ENCODE data around the gene GARS1. TPM values are rescaled to one million over a fixed set of nuclear protein-coding genes. Genes with fewer than 3 reads are reported as not detected.

GARS1 gene
- total RNA-seq, 1 experiment from 2014 or later, result 150 TPM

DNA sequence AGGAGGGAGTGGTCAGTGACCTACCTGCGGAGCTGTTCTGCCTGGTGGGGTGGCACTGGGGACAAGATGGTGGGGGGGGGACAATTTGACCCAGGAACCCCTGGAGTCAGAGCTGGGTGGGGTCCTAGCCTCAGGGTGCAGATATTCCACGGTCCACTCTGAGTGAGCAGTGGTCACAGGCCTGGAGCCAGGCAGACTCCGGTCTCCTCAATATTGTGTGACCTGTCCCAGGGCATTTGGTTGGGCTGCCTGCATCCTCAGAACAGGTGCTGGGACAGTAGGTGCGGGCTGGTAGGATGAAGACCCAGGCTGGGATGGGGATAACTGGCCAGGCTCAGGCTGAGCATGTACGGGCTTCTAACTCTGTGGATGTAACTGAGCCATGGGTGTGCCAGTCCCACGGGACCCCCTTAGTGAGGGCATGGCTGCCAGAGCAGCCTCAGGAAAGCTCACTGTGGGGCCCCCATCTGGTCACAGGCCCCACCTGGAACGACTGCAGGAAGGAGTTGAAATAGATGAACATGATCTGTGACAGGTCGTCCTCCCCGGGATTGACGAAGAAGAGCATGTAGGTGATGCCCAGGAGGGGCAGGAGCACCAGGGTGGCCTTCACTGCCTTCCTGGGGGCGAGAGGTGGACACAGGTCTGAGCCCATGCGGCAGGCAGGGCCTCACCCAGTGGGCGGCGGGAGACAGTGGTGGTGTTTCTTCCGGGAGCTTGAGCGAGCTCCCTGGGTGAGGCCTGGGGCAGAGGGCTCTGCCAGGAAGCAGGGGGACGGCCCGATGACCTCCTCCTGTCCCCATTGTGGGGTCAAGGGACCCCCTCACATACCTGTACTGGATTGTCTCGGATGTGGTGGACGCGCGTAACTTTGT lies 60.7 kb downstream of the GARS1 start:
- DNase-seq (ENCODE audit: low read depth), result no peak

DNA sequence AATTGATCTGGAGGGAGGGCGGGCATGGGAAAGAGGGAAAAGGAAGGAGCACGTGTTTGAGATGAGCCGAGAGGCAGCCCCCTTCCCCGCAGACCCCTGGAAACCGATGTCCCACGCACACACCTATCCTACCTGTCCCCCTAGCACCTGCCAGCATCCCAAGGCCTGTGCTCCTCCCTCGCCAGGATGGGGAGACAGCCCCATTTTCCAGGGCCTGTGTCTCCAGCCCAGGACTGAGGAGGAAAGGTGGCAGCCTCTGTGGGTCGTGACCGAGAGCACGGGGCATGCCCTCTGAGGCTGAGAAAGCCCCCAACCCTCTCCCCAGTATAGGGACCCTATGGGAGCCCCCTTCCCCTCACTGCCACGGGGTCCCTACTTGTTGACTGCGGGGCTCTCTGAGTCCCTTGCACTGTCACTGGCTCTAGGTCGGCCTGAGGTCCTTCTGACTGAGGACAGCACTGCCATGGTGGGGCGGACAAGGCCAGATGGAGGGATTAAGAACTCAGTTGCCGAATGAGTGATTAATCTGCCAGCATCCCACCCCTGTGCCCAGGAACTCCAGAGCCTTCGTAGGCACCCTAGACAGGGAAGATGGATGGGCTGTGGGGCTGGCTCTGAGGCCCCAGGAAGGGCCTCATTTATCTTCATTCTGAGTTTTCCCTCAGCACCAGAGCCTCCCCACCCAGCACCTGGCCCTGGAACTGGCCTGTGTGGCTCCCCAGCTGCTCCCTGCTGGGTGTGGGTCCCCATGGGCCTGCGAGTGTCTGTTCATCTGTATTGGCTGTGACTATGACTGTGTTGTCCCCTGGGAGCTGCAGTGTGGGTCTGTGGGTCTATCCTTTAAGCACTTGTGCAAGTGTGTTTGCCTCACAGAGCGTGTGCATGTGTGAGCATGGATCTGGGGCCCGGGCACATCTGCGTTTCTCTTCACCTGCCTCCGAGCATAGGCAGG lies 61.6 kb downstream of the GARS1 start:
- no peak for DNase-seq (ENCODE audit: low read depth)

DNA sequence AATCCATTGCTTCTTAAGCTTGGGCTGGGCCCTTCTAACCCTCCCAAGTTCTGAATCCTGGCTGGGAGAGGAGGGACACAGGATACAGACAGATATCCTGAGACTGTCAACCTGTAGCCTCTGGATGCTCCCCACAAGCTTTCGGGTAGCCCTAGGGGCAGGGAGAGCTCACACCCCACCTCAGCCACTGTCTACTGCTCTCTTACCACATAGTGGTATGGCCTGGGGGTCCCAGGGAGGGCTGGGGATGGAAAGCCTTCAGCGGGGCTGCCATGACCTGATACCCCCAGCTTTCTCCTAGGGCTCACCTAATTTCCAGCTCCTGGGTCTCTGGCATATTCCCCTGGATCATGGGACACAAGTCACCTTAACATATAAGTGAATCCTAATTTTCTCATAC lies 62.5 kb downstream of the GARS1 start:
- no peak for DNase-seq (ENCODE audit: low read depth)

DNA sequence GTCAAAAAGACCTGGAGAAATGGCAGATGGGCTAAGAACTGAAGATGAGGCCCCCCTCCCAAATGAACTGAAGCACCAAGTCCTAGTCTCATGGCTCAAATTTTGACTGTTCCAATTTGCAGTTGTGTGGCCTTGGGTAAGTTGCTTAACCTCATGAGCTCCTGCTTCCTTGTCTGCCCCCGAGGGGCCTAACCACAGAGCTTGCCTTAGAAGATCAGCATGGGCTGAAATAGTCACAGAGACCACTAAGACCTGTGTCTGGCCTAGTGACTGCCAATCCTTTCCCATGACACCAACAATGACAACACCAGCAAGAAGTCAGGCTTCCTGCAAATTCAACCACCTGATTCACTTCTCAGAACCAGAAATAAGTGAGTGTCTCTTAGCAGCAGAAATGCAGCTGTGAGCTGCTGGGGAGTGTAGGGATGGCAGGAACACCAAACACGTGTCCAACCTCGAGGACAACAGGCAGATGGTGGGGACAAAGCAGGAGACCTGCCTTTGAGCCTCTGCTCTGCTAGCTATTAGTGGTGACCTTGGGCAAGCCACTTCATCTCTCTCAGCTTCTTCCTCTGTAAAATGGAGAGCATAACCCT lies 63.9 kb downstream of the GARS1 start:
- DNase-seq (ENCODE audit: low read depth), result no peak

DNA sequence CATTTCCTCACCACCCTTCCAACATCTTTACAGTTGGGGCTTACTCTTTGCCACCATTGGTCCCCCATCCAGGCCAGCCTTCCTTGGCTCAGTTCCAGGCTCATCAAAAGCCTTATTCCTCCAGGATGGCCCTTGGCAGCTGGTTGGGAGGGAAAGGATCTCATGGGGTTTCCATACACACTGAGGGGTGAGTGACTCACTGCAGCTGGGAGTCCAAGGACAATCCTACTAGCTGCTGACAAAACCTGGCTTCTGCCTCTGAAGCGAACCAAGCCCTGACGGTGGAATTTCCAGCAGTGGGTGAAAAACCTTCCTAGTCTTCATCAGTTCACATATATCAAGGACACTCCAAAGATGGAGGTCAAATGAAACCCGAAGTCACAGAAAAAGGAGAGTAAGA lies 64.6 kb downstream of the GARS1 start:
- peak; percentile 75 for DNase-seq (ENCODE audit: low read depth)

DNA sequence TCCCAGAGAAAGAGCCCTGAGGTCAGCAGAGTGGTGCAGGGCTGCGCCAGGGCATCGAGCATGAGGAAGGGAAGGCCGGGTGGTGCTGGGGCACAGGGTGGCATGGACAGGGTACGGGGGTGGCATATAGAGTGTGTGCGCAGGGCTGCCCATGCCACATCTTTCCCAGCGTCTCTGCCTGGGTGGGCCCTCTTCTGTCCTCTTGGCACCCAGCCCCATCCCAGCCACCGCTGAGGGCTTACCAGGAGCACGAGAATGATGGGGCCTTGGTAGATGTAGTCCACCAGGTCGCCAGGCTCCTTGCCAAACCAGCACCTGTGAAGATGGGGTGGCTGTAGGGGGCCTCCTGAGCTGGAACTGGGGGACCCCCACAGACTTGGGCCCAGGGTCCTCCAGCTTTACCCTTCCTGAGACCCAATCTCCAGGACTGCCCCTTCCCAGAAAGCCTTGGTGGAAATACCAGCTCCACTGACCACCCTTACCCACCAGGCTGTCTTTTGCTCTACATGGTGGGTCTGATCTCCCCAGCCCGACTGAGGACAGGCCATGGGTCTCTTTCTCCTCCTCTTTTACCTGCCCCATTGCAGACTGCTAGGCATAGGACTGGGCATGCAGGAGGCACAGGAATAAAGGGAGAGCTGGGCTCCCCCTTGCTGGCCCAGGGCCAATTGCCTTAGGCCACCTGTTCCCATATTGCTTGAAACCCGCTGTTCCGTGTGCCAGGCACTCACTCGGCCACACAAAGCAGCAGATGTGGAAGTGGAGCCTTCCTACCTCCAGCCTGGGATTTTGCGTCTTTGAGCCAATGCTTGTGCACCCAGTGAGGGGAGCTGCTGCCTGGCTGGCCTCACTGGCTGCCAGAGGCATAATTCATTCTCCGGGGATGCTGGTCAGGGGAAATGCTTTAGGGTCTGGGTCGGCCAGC lies 65.9 kb downstream of the GARS1 start:
- DNase-seq (ENCODE audit: low read depth), result no peak

DNA sequence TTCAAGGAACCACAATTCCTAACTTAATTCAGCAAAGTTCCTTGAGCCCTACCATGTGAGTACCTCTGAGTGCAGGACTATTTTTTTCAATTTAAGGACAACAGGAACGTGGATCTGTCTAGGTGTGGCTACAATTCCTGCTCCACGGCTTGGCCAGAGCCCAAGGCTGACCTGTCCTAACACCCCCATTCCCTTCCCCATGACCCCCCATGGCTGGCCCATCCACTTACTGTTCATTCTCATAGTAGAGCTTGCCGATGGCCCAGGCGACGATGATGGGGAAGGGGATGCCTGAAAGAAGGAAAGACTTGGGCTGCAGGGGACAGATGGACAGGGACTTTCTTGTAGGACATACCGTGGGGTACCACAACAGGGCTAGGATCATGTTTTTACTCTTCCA lies 67.2 kb downstream of the GARS1 start:
- DNase-seq (ENCODE audit: low read depth), result no peak

DNA sequence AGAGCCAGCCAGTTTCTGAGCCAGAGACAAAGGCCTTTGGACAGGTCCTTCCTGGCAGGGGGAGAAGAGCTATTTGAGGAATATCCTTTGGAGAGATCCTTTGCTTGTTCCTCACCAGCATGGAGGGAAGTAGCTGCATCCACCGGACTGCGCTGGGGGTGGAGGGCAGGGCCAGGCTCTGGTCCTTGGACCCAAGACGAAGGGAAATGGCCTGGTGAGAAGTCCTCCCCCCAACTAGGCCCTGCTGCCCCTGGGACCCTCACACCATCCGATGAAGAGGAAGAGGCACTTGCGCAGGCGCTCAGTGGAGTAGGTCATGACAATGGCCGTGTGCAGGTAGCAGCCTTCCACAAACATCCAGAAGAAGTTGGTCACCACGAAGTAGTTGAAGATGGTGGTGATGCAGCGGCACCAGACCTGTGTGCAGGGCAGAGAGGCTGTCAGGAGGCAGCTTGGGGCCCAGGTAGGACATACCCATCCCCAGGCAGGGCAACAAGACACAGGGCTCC lies 67.8 kb downstream of the GARS1 start:
- DNase-seq (ENCODE audit: low read depth), result no peak

DNA sequence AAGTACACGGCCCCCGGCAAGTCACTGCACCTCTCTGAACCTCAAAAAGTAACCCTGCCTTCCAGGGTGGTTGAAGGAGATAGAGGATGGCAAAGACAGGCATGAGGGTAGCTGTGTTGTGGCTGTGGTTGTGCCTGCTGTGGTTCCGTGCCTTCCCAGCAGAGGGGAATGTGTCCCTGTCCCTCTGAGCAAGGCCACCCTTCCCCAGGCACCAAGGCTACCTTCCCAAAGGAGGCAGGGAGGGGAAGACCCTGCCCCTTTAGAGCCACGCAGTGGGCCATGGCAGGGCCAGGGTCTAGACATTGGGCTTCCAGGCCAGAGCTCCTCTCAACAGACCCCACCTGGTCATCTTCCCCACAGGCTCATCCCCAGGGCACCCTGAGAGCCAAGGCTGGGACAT lies 68.7 kb downstream of the GARS1 start:
- no peak for DNase-seq (ENCODE audit: low read depth)

DNA sequence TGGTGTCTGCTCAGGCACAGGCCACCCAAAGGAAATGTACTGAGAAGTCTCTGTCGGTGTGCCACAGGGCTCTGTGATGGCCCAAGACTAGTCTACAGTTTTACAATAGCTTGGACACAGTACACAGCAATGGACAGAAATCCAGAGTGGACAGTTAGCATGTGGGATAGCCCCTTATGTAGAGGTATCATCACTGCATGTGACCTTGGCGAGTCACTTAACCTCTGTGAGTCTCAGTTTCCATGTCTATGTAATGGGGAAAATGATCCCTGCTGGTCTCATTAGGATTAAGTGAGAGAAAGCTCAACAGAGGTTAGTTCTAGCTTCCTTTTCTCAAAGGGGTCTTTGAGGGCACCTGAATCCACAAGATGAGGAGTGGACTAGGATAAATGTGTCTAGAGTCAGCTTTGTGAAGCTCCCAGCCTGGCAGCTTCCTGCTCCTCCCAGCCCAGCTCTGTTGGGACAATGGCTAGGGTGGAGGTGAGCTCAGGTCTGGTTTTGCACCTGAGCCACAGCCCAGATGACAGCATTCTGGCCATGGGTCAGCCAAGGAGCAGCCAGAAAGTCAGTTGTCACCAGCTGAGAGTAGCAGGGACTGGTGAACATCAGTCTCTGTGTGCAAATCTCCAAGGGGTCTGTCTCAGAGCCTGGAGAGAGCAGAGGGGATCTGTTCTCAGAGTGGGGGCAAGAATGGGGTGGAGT lies 69.7 kb downstream of the GARS1 start:
- DNase-seq (ENCODE audit: low read depth), result no peak

DNA sequence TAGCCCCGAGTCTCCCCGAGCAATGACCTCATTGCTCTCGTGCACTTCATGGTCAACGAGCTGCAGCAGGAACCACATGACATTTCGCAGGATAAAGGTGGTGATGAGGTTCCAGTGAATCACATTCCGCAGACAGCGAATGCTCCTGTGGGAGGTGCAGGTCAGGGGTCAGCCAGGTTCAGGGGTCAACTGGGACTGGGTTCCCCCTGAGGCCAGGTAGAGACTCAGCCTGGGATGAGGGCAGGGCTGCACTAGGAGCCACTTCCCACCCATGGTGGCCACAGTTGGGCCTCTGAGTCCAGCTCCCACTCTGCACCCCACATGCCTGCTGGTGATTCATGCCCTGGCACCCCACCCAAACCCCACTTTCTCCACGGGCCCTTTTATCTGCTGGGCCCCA lies 70.4 kb downstream of the GARS1 start:
- DNase-seq (ENCODE audit: low read depth), result no peak

DNA sequence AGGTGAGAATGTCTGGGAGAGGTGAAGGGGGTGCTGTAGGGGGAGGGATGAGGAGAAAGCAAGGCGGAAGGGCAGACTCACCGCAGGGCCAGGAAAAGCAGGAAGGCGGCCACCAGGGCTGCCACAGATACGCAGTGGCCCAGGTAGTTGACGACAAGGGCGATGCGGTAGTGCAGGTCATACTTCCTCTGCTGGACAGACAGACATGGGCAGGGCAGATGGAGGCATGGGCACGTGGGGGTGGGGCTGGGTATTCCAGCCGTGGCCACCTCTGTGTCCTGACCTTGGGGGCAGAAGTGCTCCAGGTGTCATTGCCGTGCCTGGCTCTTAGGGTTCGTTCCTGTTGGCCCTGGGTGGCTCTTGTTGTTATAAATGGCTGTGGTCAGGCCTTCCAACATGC lies 70.8 kb downstream of the GARS1 start:
- no peak for DNase-seq (ENCODE audit: low read depth)

DNA sequence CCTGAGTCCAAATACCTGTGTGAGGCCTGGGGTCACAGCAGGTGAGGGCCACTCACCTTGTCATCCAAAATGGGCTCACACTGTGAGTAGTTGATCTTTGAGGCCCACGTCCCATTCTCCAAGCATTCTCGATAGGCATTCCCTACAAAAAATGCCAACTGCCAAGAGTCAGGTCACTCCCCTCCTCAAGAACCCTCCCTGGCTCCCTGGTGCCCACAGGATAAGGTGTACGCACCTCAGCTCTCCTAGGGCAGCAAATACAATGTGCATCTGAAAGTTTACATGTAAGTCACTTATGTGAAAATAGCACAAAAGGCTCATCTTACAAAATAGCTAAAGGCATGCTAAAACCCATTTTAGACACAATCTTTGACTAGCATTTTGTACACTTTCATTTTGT lies 72.5 kb downstream of the GARS1 start:
- no peak for DNase-seq (ENCODE audit: low read depth)

DNA sequence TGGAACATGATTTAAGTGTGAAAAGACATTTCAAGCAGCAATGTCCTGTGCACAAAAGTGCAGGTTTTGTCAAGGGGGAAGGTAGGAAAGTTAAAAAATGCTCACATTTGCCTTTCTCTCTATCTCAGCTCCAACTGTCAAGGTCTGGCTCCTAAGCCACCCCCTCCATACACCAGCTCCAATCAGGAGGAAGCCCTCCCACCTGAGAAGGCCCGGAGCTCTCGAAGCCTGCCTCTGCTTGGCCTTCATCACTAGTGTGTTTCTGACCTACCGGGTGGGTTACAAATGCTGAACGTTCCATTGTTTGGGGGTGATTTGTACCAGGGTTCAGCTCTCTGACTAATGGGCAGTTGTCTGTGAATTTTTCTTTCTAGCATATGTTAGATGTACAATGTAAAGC lies 73.4 kb downstream of the GARS1 start:
- DNase-seq (ENCODE audit: low read depth), result no peak

DNA sequence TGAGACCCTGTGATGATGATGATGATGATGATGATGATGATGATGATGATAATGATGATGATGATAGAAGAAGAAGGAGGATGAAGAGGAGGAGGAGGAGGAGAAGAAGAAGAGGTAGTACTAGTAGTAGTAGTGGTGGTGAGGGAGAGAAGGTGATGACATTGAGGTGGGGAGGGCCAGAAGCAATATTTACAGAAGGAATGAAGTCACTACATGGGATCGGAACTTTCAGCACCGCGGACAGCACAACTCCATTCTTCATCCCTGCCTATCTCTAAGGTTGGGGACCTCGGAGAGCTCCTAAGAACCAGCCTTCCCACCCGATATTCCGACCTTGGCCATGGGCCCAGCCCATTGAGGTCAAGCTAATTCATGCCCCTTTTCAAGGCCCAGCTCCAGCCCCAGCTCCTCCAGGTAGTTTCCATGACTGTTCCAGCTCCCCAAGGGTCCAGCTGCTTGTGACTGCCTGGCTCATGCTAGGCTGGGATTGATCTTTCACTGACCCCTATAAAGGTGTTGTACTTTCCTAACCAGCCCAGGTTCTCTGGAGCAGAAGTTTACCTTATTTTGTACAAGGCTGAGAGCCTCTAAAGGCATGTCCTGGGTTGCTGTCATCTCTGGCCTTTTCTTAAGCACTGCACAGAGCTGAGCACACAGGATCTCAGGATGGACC lies 77.3 kb downstream of the GARS1 start:
- DNase-seq (ENCODE audit: low read depth), result peak; percentile 67

DNA sequence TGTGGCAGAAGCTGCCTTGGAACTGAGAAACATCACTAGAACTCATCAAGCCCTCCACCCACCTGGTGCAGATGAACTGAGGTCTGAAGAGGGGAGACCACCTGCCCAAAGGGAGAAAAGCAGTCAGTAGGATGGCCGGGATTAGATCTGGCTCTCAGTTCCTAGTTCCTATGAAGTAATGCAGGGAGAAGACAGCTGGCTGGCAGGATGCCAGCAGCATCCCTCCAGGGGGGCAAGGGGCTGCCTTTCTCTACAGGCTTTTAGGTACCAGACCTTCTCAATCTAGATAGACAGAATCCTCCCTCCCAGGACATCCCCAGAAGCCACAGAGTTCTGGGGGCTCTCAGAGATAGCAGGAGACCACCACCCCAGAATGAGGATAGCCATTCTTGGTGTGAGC lies 79.7 kb downstream of the GARS1 start:
- no peak for DNase-seq (ENCODE audit: low read depth)

DNA sequence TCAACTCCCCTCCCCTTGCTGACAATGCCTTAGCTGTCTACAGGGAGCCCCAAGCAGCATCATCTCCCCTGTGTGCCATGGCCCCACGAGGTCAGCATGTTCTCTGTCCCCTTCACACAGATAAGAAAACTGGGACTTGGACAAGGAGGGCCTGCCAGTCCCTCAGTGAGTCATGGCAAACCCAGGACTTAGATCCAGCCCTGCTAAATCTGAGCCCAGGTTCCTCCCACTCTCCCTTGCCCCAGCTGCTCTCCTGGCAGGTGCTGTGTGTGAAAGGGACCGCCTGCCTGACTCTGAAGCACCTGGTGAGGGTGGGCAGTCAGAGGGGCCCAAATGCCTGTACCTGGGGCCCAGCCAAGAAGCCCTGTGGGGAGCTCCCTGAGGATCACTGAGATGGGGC lies 80.2 kb downstream of the GARS1 start:
- DNase-seq (ENCODE audit: low read depth), result no peak

DNA sequence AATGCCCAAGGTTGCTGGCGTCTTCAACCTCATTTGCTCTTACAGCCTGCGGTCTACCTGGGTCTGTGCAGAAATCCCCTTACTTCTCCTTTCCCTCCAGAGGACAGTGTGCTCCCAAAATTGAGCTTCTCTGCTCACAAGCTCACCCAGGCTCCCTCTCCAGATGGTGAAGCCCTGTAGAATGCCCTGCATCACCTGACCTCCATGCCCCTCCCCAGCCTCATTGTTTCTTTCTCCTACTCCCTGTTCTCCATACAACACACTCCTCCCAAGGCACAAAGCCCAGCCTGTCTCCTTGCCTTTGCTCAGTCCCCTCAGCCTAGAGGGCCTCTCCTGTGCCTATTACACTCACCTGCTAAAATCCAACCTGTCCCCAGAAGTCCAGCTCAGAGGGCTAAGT lies 84.1 kb downstream of the GARS1 start:
- DNase-seq (ENCODE audit: low read depth), result no peak

DNA sequence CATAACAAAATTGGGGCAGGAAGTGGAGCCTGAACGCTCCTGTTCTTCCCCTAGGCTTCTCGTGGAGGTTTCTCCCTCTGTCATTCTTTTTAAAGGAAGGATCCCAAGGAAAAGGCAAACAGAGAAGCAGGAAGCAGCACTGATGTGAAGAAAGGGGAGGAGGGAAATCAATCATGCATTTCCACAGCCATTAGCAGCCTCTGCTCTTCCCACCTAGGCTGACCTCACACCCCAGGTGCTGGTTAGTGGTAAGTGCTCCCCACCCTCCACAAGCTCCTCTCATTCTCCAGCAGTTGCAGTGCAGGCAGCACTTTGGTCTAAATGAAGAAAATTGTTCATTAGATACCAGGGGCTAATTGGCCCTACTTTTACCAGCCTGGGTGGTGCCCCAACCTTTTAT lies 85.0 kb downstream of the GARS1 start:
- no peak for DNase-seq (ENCODE audit: low read depth)

DNA sequence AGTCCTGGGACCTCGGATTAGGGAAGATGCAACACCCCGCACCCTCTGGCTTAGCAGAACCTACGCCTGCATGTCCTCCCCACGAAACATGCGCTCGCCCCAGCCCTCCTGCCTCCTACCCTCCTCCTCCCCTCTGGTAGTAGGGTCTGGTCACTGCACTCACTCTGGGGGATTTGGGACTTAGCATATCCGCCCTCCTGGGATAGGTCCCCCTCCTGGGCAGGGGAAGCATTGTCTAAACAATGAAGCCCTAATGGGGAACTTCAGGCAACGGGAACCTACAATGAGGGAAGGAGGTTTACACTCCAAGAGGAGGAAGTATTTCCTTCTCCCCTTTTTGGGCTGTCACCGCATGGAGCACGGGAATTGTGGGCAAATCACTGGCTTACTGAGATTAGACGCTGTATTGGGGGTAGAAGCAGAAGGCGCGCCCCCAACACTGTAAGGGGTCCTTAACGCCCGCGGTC lies 86.7 kb downstream of the GARS1 start:
- no peak for DNase-seq (ENCODE audit: low read depth)

Data from Daoy (cell line).